Tibial nerve (tissue), 4 donors: ENCODE data around the gene TMEM41A.

Experiments used
- CTCF ChIP-seq, 5 experiments: fragments of 200-600 bp in 3 of 5; fragments of 450-650 bp in 2 of 5; sonication (generic) in 3 of 5; IDR thresholded peaks; one replicate each; pipeline ENCODE4 v1.5.1; 2016 to 2019; ENCODE audit warnings: antibody characterized with exemption in 5 of 5, mild to moderate bottlenecking in 3 of 5, moderate library complexity in 2 of 5
- EP300 ChIP-seq, 2 donors: sonication (generic); formaldehyde crosslinking; IDR thresholded peaks; one replicate each; pipeline ENCODE4 v1.6.1; 2017; ENCODE audit warnings: antibody characterized with exemption in 2 of 2, mild to moderate bottlenecking in 1 of 2

GRCh38 chr3:185530856-185531255 lies 32.0 kb upstream of the TMEM41A start:
- TF ChIP-seq EP300 (IDR thresholded peaks at IDR 0.05): no peak
- TF ChIP-seq CTCF (IDR thresholded peaks at IDR 0.05): no peak
